Right cardiac atrium (tissue), 5 donors: ENCODE data around the gene DYRK1B. TPM values are rescaled to one million over a fixed set of nuclear protein-coding genes. Genes with fewer than 3 reads are reported as not detected.

Experiments
- ATAC-seq, 2 donors: fragments of 200-7000 bp; cut with Tn5 transposase; one replicate each; pipeline versions ENCODE4 v1.8.0 to v1.9.1; 2020; ENCODE audit warnings: moderate library complexity in 2 of 2, mild to moderate bottlenecking in 1 of 2
- DNase-seq, 3 donors: peaks; one replicate each; pipeline ENCODE4 v3.0.0-alpha.2; 2020
- H3K27ac ChIP-seq: one replicate; pipeline ENCODE4 v1.5.1; 2013; ENCODE audit warnings: mild to moderate bottlenecking, low read length, control low read depth, moderate library complexity
- H3K27me3 ChIP-seq: one replicate; pipeline ENCODE4 v1.6.1; 2013; ENCODE audit not compliant: control insufficient read depth, insufficient read depth
- H3K4me1 ChIP-seq: one replicate; pipeline ENCODE4 v1.6.1; 2013; ENCODE audit warnings: low read length; ENCODE audit not compliant: control insufficient read depth, insufficient read depth
- H3K4me3 ChIP-seq: one replicate; pipeline ENCODE4 v1.5.1; 2013; ENCODE audit warnings: low read length, control low read depth
- H3K9me3 ChIP-seq: one replicate; pipeline ENCODE4 v1.6.1; 2013; ENCODE audit warnings: low read length; ENCODE audit not compliant: control insufficient read depth
- WGBS: extraction: QIAGEN DNeasy Blood & Tissue Kit; methylation state at CpG from one replicate; pipeline ENCODE4 v1.1.7; 2013; 5-methylcytosine and 5-hydroxymethylcytosine counted together
- intact Hi-C, 4 donors: fragments of 100-400 bp; cut with DNase I; formaldehyde crosslinking; loops; one replicate each; pipeline versions ENCODE4 v1.11.0 to v1.14.0; 2022 to 2023
- polyA plus RNA-seq: library from polyadenylated mRNA; stranded (reverse); fragments of 200-250 nt; gene quantifications from one replicate; pipeline ENCODE4 v1.2.3, GENCODE V29; 2013
- total RNA-seq, 4 donors: library from RNA; stranded (reverse); fragmentation: NEBNext Ultra II Directional; extraction: Animal tissue kit (Norgen Biotek cat#: 25700); gene quantifications; one replicate each; pipeline ENCODE4 v1.2.1, GENCODE V29; 2021
- donor health status: healthy with polysubstance abuse.
- donor health status: DM: no; HTN: yes; CAD: no.
- donor health status: DM: no; HTN: no; CAD: no.
- donor health status: DM: no; HTN: yes; CAD: no; lungs with severe emphysema.
- donor health status: DM: yes; HTN: yes; CAD: no.

Gene DYRK1B
- total and polyA plus RNA-seq, 5 donors, result 7.7 to 17.6 (median 14.7) TPM

GRCh38 chr19:39858541-39858940, 24.6 kb upstream of the DYRK1B start:
- no peaks in the 10 kb centered on the region for H3K9me3 ChIP-seq
- H3K4me3 ChIP-seq, result no peak overlapping the region
- ATAC-seq, result peak in 1 of 2 donors; percentile 96
- intact Hi-C loops, result no loop called here
- no peaks in the 10 kb centered on the region for H3K4me1 ChIP-seq
- peak in 1 of 3 donors; percentile 85 for DNase-seq
- no peak overlapping the region for H3K27ac ChIP-seq
- 27% methylated on average over 11 of the region's 11 CpGs for WGBS
- no peaks in the 10 kb centered on the region for H3K27me3 ChIP-seq

GRCh38 chr19:39852882-39853281, 18.9 kb upstream of the DYRK1B start:
- Histone ChIP-seq H3K4me1 (no peaks in the 10 kb centered on the region), H3K9me3 (no peaks in the 10 kb centered on the region), H3K27me3 (no peaks in the 10 kb centered on the region), H3K4me3 (no peak overlapping the region), H3K27ac (no peak overlapping the region)
- intact Hi-C loops, result no loop called here
- DNase-seq (no peak), ATAC-seq (no peak)
- WGBS, result 89% methylated on average over 7 of the region's 7 CpGs

GRCh38 chr19:39850892-39851291, 16.9 kb upstream of the DYRK1B start:
- Histone ChIP-seq H3K27ac (no peak overlapping the region), H3K9me3 (no peaks in the 10 kb centered on the region), H3K27me3 (no peaks in the 10 kb centered on the region), H3K4me1 (no peaks in the 10 kb centered on the region), H3K4me3 (no peak overlapping the region)
- DNase-seq, result no peak
- no peak for ATAC-seq
- intact Hi-C loops, result no loop called here
- 70% methylated on average over 2 of the region's 2 CpGs for whole genome bisulfite sequencing

- ATAC-seq (no peak), DNase-seq (no peak)
- peaks cover 4% of the 10 kb centered on the region for H3K4me1 ChIP-seq
- no peak overlapping the region for H3K4me3 ChIP-seq
- intact Hi-C loops, result loop anchor here in 1 of 4 donors (10.0 kb wide), 1 partner anchor 126 kb away; the partner anchor contains the start of gene PSMC4
- H3K27ac ChIP-seq, result no peak overlapping the region
- no peaks in the 10 kb centered on the region for H3K27me3 ChIP-seq
- 92% methylated on average over 4 of the region's 4 CpGs for WGBS
- no peaks in the 10 kb centered on the region for H3K9me3 ChIP-seq
These were observed 14.4 kb upstream of the DYRK1B start for GRCh38 chr19:39848392-39848791.

GRCh38 chr19:39847525-39847924, 13.6 kb upstream of the DYRK1B start:
- no peak for DNase-seq
- 94% methylated on average over 6 of the region's 6 CpGs for WGBS
- Histone ChIP-seq H3K27me3 (no peaks in the 10 kb centered on the region), H3K9me3 (no peaks in the 10 kb centered on the region), H3K4me3 (no peak overlapping the region), H3K27ac (no peak overlapping the region), H3K4me1 (peaks cover 7% of the 10 kb centered on the region)
- intact Hi-C loops, result loop anchor here in 1 of 4 donors (10.0 kb wide), 1 partner anchor 127 kb away; the partner anchor contains the start of gene PSMC4
- ATAC-seq, result no peak

GRCh38 chr19:39846678-39847486, 12.9 kb upstream of the DYRK1B start:
- H3K27me3 ChIP-seq, result no peaks in the 10 kb centered on the region
- no peak for ATAC-seq
- WGBS, result 36% methylated on average over 12 of the region's 12 CpGs
- H3K9me3 ChIP-seq, result no peaks in the 10 kb centered on the region
- peak overlapping the region; percentile 73 for H3K27ac ChIP-seq
- no peak for DNase-seq
- peak overlapping the region; percentile 94 for H3K4me3 ChIP-seq
- peaks cover 7% of the 10 kb centered on the region for H3K4me1 ChIP-seq
- intact Hi-C loops, result loop anchor here in 1 of 4 donors (10.0 kb wide), 1 partner anchor 128 kb away; the partner anchor contains the start of gene PSMC4

- H3K9me3 ChIP-seq, result no peaks in the 10 kb centered on the region
- peaks cover 7% of the 10 kb centered on the region for H3K4me1 ChIP-seq
- H3K27ac ChIP-seq, result peak within 1 kb of the TSS; percentile 73
- H3K4me3 ChIP-seq, result peak within 1 kb of the TSS; percentile 94
- WGBS, result under 1% methylated on average over 57 of the region's 57 CpGs
- intact Hi-C loops, result loop anchor here in 2 of 4 donors (2.0 to 10.0 kb wide), 2 partner anchors 51 to 129 kb away; partner anchors contain the start of gene PSMC4 (in 1 of the 2)
- DNase-seq (peak; percentile 97 to 99 (median 99)), ATAC-seq (peak; percentile 97)
- H3K27me3 ChIP-seq, result no peaks in the 10 kb centered on the region
These were observed 12.1 kb upstream of the DYRK1B start, which contains the start of gene FBL for GRCh38 chr19:39845933-39846677. Gene FBL (minus strand): TSS chr19:39846379. CDS start chr19:39846300, 79 bp downstream.

GRCh38 chr19:39845584-39845932, 11.6 kb upstream of the DYRK1B start:
- intact Hi-C loops, result loop anchor here in 2 of 4 donors (2.0 to 10.0 kb wide), 2 partner anchors 51 to 129 kb away; partner anchors contain the start of gene PSMC4 (in 1 of the 2)

GRCh38 chr19:39845172-39845571, 11.2 kb upstream of the DYRK1B start:
- intact Hi-C loops, result loop anchor here in 2 of 4 donors (2.0 to 10.0 kb wide), 2 partner anchors 50 to 130 kb away; partner anchors contain the start of gene PSMC4 (in 1 of the 2)
- Histone ChIP-seq H3K4me1 (peaks cover 7% of the 10 kb centered on the region), H3K9me3 (no peaks in the 10 kb centered on the region), H3K27ac (no peak overlapping the region), H3K27me3 (no peaks in the 10 kb centered on the region), H3K4me3 (peak overlapping the region; percentile 94)
- ATAC-seq (no peak), DNase-seq (no peak)
- WGBS, result 22% methylated on average over 5 of the region's 5 CpGs

More at GRCh38 chr19:39845584-39845932, 11.6 kb upstream of the DYRK1B start:
- Histone ChIP-seq H3K4me1 (peaks cover 7% of the 10 kb centered on the region), H3K27ac (no peak overlapping the region), H3K9me3 (no peaks in the 10 kb centered on the region), H3K27me3 (no peaks in the 10 kb centered on the region), H3K4me3 (peak overlapping the region; percentile 94)
- WGBS, result 2% methylated on average over 17 of the region's 17 CpGs
- peak in 1 of 3 donors; percentile 16 for DNase-seq
- ATAC-seq, result peak; percentile 6 to 58

GRCh38 chr19:39843919-39844793, 10.2 kb upstream of the DYRK1B start:
- H3K4me3 ChIP-seq, result no peak overlapping the region
- no peak for ATAC-seq
- no peak overlapping the region for H3K27ac ChIP-seq
- DNase-seq, result no peak
- WGBS, result 59% methylated on average over 4 of the region's 4 CpGs
- H3K4me1 ChIP-seq, result peaks cover 7% of the 10 kb centered on the region
- H3K9me3 ChIP-seq, result no peaks in the 10 kb centered on the region
- intact Hi-C loops, result loop anchor here (2.0 to 10.0 kb wide), 3 partner anchors 49 to 131 kb away; partner anchors contain the start of gene PSMC4 (in 1 of the 4)
- no peaks in the 10 kb centered on the region for H3K27me3 ChIP-seq
